A673 (cell line): ENCODE results near the gene TJAP1. TPM values are rescaled to one million over a fixed set of nuclear protein-coding genes. Genes with fewer than 3 reads are reported as not detected.

Source experiments
- BruUV-seq: library from RNA; stranded (reverse); fragments of 400-500 nt; replicated peaks from 2 replicates; lab custom pipeline; 2021; lab: Mats Ljungman, UMichigan
- CTCF ChIA-PET: fragments of 300-600 bp; sonication (Branson Sonifier 250); formaldehyde crosslinking; loops from one replicate; lab custom pipeline; 2022; ENCODE audit warnings: antibody characterized with exemption; lab: Charles Lee
- POLR2A ChIA-PET: fragments of 300-600 bp; sonication (Branson Sonifier 250); formaldehyde crosslinking; loops from one replicate; lab custom pipeline; 2022; ENCODE audit warnings: antibody characterized with exemption; ENCODE audit not compliant: low non-redundant PET; lab: Charles Lee
- DNase-seq: peaks from one replicate; pipeline ENCODE4 v3.0.0-alpha.2; 2015; ENCODE audit warnings: low spot score
- H3K27ac ChIP-seq: fragments of 200-600 bp; sonication (generic); 2 replicates; pipeline ENCODE4 v1.5.1; 2016; ENCODE audit warnings: mixed run types, low read depth, mild to moderate bottlenecking, mixed read lengths, antibody characterized with exemption, low read length; ENCODE audit not compliant: poor library complexity, severe bottlenecking
- H3K27me3 ChIP-seq: fragments of 200-600 bp; sonication (generic); replicated peaks from 2 replicates; pipeline ENCODE4 v1.6.1; 2017; ENCODE audit warnings: mixed run types, low read depth, mild to moderate bottlenecking, mixed read lengths, antibody characterized with exemption, low read length; ENCODE audit not compliant: insufficient read depth, poor library complexity
- H3K36me3 ChIP-seq: fragments of 200-600 bp; sonication (generic); 2 replicates; pipeline ENCODE4 v1.6.1; 2016; ENCODE audit warnings: mixed run types, mild to moderate bottlenecking, mixed read lengths, antibody characterized with exemption, low read length; ENCODE audit not compliant: insufficient read depth, poor library complexity, severe bottlenecking
- H3K4me1 ChIP-seq: fragments of 200-600 bp; sonication (generic); 2 replicates; pipeline ENCODE4 v1.6.1; 2017; ENCODE audit warnings: mixed run types, mild to moderate bottlenecking, mixed read lengths, antibody characterized with exemption, low read length; ENCODE audit not compliant: insufficient read depth, poor library complexity, severe bottlenecking
- H3K4me3 ChIP-seq: fragments of 200-600 bp; sonication (generic); 2 replicates; pipeline ENCODE4 v1.5.1; 2016; ENCODE audit warnings: low read depth, mixed run types, mild to moderate bottlenecking, mixed read lengths, low read length; ENCODE audit not compliant: poor library complexity, severe bottlenecking
- H3K9me3 ChIP-seq: fragments of 200-600 bp; sonication (generic); 2 replicates; pipeline ENCODE4 v1.6.1; 2016; ENCODE audit warnings: mixed run types, low read depth, mild to moderate bottlenecking, mixed read lengths, antibody characterized with exemption, low read length; ENCODE audit not compliant: poor library complexity, severe bottlenecking
- EZH2 ChIP-seq: fragments of 200-600 bp; sonication (generic); IDR thresholded peaks from 2 replicates; pipeline ENCODE4 v1.6.1; 2017; ENCODE audit warnings: borderline replicate concordance, low read depth, mild to moderate bottlenecking, mixed read lengths, antibody characterized with exemption, low read length; ENCODE audit not compliant: poor library complexity, severe bottlenecking
- intact Hi-C: fragments of 100-400 bp; cut with micrococcal nuclease; formaldehyde crosslinking; loops from one replicate; pipeline ENCODE4 v1.10.0; 2022; ENCODE audit not compliant: unreplicated experiment
- total RNA-seq: library from RNA; stranded (reverse); gene quantifications from 2 replicates; pipeline ENCODE4 v1.2.3, GENCODE V29; 2021
- TF ChIP-seq, protein P1 (sequence below): fragments of 300-800, 200-600 bp; sonication (generic); conservative IDR thresholded peaks from 2 replicates; pipeline ENCODE4 v1.5.1; 2017; ENCODE audit warnings: low read depth, mild to moderate bottlenecking, antibody characterized with exemption, low read length, moderate library complexity, mixed read lengths

Gene TJAP1
- total RNA-seq, 1 experiment from 2014 or later, result 46.0 TPM

DNA sequence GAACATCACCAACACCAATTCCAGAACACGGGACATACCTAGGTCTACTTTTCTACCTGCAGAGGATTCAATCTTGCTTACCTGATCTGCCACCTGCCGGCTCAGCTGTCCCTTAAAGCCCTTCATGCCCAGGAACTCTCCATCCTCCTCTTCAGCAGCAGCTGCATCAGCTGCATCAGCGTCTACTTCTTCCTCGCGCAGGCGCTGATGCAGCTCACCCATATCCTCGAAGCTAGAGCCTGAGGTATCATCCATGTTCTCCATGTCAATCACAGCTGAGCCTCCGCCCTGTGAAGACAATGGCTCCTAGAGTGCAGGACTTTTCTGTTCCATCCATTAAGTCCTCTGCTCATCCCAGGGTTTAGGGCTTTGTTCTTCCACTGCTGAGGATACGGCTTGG is 38.4 kb downstream of the TJAP1 start:
- no peak for TF ChIP-seq EZH2
- TF ChIP-seq, protein P1, sequence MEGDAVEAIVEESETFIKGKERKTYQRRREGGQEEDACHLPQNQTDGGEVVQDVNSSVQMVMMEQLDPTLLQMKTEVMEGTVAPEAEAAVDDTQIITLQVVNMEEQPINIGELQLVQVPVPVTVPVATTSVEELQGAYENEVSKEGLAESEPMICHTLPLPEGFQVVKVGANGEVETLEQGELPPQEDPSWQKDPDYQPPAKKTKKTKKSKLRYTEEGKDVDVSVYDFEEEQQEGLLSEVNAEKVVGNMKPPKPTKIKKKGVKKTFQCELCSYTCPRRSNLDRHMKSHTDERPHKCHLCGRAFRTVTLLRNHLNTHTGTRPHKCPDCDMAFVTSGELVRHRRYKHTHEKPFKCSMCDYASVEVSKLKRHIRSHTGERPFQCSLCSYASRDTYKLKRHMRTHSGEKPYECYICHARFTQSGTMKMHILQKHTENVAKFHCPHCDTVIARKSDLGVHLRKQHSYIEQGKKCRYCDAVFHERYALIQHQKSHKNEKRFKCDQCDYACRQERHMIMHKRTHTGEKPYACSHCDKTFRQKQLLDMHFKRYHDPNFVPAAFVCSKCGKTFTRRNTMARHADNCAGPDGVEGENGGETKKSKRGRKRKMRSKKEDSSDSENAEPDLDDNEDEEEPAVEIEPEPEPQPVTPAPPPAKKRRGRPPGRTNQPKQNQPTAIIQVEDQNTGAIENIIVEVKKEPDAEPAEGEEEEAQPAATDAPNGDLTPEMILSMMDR, result no peak
- intact Hi-C loops, result no loop called here
- no peaks in the 10 kb centered on the region for H3K27me3 ChIP-seq
- H3K4me3 ChIP-seq, result peak overlapping the region; percentile 89
- no peaks in the 10 kb centered on the region for H3K9me3 ChIP-seq
- peaks cover 61% of the 10 kb centered on the region for H3K36me3 ChIP-seq
- ChIA-PET POLR2A (interaction anchor here (0.7 kb wide), 1 partner anchor 194 kb away, joined by 3 read pairs; no protein-coding TSS in a partner anchor), CTCF (no interaction called here)
- TSS peak; percentile 71 for BruUV-seq
- H3K4me1 ChIP-seq, result peaks cover 12% of the 10 kb centered on the region
- DNase-seq, result no peak
- H3K27ac ChIP-seq, result peak overlapping the region; percentile 88

- H3K27me3 ChIP-seq, result no peaks in the 10 kb centered on the region
- no peak for TF ChIP-seq EZH2
- TF ChIP-seq, protein P1, result no peak
- no peak for DNase-seq
- no peaks in the 10 kb centered on the region for H3K9me3 ChIP-seq
- POLR2A ChIA-PET, result interaction anchor here (0.6 to 0.7 kb wide), 2 partner anchors 51 to 194 kb away, joined by 3 read pairs; no protein-coding TSS in a partner anchor
- CTCF ChIA-PET, result no interaction called here
- no TSS peak for BruUV-seq
- H3K36me3 ChIP-seq, result peaks cover 61% of the 10 kb centered on the region
- H3K4me3 ChIP-seq, result peak overlapping the region; percentile 89
- intact Hi-C loops, result no loop called here
- H3K4me1 ChIP-seq, result peaks cover 12% of the 10 kb centered on the region
- peak overlapping the region; percentile 88 for H3K27ac ChIP-seq
Observed at GRCh38 chr6:43516367-43516696, 39.0 kb downstream of the TJAP1 start.

- H3K27ac ChIP-seq, result peak within 1 kb of the TSS; percentile 88
- DNase-seq, result peak; percentile 99
Observed at GRCh38 chr6:43516697-43517504, 39.5 kb downstream of the TJAP1 start, which contains the start of the genes POLR1C and YIPF3. POLR1C (plus strand) TSS chr6:43517089; CDS start chr6:43517110, 21 bp downstream. YIPF3 (minus strand) TSS chr6:43516926; CDS start chr6:43516807, 119 bp downstream.

More at GRCh38 chr6:43516697-43517504, 39.5 kb downstream of the TJAP1 start, which contains the start of the genes POLR1C and YIPF3:
- Histone ChIP-seq H3K36me3 (peaks cover 63% of the 10 kb centered on the region), H3K9me3 (no peaks in the 10 kb centered on the region), H3K4me1 (peaks cover 12% of the 10 kb centered on the region), H3K4me3 (peak within 1 kb of the TSS; percentile 89), H3K27me3 (no peaks in the 10 kb centered on the region)
- no peak for TF ChIP-seq EZH2
- TF ChIP-seq, protein P1, result no peak
- intact Hi-C loops, result loop anchor here (1.0 kb wide), 1 partner anchor 616 kb away; no protein-coding TSS in a partner anchor
- POLR2A ChIA-PET, result interaction anchor here (0.6 kb wide), 1 partner anchor 50 kb away, joined by 3 read pairs; no protein-coding TSS in a partner anchor
- BruUV-seq, result no TSS peak
- CTCF ChIA-PET, result no interaction called here
